ENCODE measurements around the gene AIFM1. TPM values are rescaled to one million over a fixed set of nuclear protein-coding genes. Genes with fewer than 3 reads are reported as not detected.

The AIFM1 gene
- total and polyA plus RNA-seq, 2 of the 4 experiments (the other 2 are of a cell fraction): 22.0 to 27.4 TPM

DNA sequence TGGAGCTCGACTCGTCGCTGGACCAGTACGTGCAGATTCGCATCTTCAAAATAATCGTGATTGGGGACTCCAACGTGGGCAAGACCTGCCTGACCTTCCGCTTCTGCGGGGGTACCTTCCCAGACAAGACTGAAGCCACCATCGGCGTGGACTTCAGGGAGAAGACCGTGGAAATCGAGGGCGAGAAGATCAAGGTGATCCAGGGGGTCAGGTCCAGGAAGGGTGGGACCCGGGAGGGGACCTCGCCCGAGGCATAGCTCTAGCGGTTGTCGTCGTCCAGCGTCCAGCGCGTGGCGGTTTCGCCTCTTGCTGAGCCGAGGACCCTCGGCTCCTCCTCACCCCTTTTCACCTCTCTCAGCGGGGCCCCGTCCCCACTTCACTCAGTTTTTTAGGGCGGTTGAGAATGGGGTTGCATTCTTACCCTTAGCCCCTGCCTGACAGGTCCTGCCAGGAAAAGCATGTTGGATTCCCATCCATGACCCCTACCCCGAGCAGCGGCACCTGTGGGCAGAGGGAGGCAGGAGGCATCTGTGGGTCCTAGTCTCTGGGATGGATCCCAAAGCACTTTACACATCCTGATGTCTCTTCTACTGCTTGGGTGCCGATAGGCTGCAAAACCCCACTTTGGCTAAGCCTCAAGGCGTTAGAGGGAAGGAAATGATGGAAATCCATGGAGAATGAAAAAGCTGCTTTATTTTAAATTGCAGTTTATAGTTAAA, 6.6 kb upstream of the AIFM1 start (continued):
- TF ChIP-seq MXI1 (IDR thresholded peaks at IDR 0.05; ENCODE audit: borderline replicate concordance, low read depth, low read length): no peak

DNA sequence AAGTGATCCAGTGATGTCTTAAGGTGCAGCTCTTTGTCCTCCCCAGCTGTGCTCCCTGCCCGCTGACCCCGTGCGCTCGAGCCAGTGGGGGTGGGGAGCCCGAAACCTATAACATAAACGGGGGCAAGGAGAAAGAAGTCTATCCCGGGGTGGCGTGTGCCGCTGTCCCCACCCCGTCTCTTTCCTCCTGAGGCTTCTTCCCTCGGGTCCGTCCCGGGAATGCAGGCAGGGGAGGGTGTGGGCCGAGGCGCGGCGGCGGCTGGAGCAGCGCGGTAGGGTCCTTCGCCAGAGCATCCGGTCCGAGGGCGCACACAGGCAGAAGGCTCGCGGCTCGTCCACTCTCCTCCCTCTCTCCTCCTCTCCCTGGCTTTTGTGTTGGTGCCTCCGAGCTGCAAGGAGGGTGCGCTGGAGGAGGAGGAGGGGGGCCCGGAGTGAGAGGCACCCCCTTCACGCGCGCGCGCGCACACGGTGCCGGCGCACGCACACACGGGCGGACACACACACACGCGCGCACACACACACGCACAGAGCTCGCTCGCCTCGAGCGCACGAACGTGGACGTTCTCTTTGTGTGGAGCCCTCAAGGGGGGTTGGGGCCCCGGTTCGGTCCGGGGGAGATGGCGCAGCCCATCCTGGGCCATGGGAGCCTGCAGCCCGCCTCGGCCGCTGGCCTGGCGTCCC, 5.9 kb upstream of the AIFM1 start, which contains the start of gene RAB33A:
Gene RAB33A, plus strand, starts transcription at position 517 of the 681 bp plus-strand sequence. Its CDS starts 101 bp downstream, at position 618.
- no peak within 1 kb of the TSS for H2BK20ac ChIP-seq (ENCODE audit: low read depth, low read length)
- peak; percentile 38; the same call in 1 of the 2 replicates for ATAC-seq (ENCODE audit: low read depth)
- H3K14ac ChIP-seq (replicated peaks; ENCODE audit: low read depth, low read length): 0 out of 2 replicates have a peak within 1 kb of the TSS, but pooled peaks have one; percentile 41
- H2AK9ac ChIP-seq (replicated peaks; ENCODE audit: low read depth, low read length, poor library complexity): peak within 1 kb of the TSS; percentile 57
- no peak within 1 kb of the TSS for H3K23ac ChIP-seq (ENCODE audit: low read depth, low read length)
- H4K20me1 ChIP-seq (ENCODE audit: insufficient read depth, low read length): no peaks in the 10 kb centered on the region
- no TSS peak for BruUV-seq (replicated peaks)
- 0 out of 2 replicates have a peak within 1 kb of the TSS, but pooled peaks have one; percentile 69 for H2AK5ac ChIP-seq (ENCODE audit: low read depth, low read length)
- DNase-seq: no peak
- 37% methylated on average over 30 of the region's 61 CpGs; no CpG with 5 or more reads in 1 of the 2 experiments for WGBS, 2 experiments (ENCODE audit: extremely low coverage in 2 of 2, insufficient read length in 1 of 2)
- H3K27ac ChIP-seq (ENCODE audit: insufficient read depth, low read length): no peak within 1 kb of the TSS
- intact Hi-C loops (cut with micrococcal nuclease) (loop anchor here (5.0 kb wide), 1 partner anchor 59 kb away; the partner anchor contains the start of gene ELF4), in situ Hi-C loops (cut with MboI; ENCODE audit: low sequenced_read_pairs) (no loop called here), dilution Hi-C loops (cut with HindIII; ENCODE audit: low sequenced_read_pairs, unreplicated experiment) (no loop called here)
- no peak within 1 kb of the TSS for H4K5ac ChIP-seq (ENCODE audit: low read depth, low read length)
- peaks cover 2% of the 10 kb centered on the region; the same call in 1 of the 2 replicates for H3K27me3 ChIP-seq (ENCODE audit: control insufficient read depth, insufficient read depth, low read length)
- ChIA-PET CTCF (no interaction called here), POLR2A (ENCODE audit: unreplicated experiment) (no interaction called here)
- peak within 1 kb of the TSS; percentile 32; the same call in 1 of the 2 replicates for H4K91ac ChIP-seq (ENCODE audit: insufficient read depth, low read depth, low read length)
- TF ChIP-seq RFX5 (IDR thresholded peaks at IDR 0.05; ENCODE audit: low read depth, low read length) (no peak), FOS (IDR thresholded peaks at IDR 0.05; ENCODE audit: low read depth, low read length) (no peak), CEBPB (IDR thresholded peaks at IDR 0.05; ENCODE audit: low read depth, low read length) (no peak), RAD21 (IDR thresholded peaks at IDR 0.05; ENCODE audit: low read length) (no peak), MXI1 (IDR thresholded peaks at IDR 0.05; ENCODE audit: borderline replicate concordance, low read depth, low read length) (no peak), CHD1 (IDR thresholded peaks at IDR 0.05; ENCODE audit: low read depth, low read length) (no peak), NFE2L2 (IDR thresholded peaks at IDR 0.05; ENCODE audit: low read depth, low read length) (no peak)
- H2BK120ac ChIP-seq (ENCODE audit: low read depth, low read length): peak within 1 kb of the TSS; percentile 48; the same call in 1 of the 2 replicates
- H3K56ac ChIP-seq (ENCODE audit: extremely low read depth, insufficient read depth, low read length): no peak within 1 kb of the TSS
- peak within 1 kb of the TSS; percentile 44 to 64; a peak in 2 of 4 replicates for H4K8ac ChIP-seq (ENCODE audit: low read depth in 2 of 2, low read length in 2 of 2)
- peak within 1 kb of the TSS; percentile 87 for H2AFZ ChIP-seq (replicated peaks; ENCODE audit: low read length, poor library complexity)
- H3K4me2 ChIP-seq (ENCODE audit: low read depth, low read length): peak within 1 kb of the TSS; percentile 65
- H3K4me3 ChIP-seq (ENCODE audit: insufficient read depth, low read depth, low read length): peak within 1 kb of the TSS; percentile 42
- peak within 1 kb of the TSS; percentile 22; the same call in 1 of the 3 replicates for H2BK15ac ChIP-seq (ENCODE audit: low read depth, low read length)
- H3K36me3 ChIP-seq (ENCODE audit: control insufficient read depth, insufficient read depth, low read length): no peaks in the 10 kb centered on the region
- peak within 1 kb of the TSS; percentile 16; the same call in 1 of the 2 replicates for H3K9ac ChIP-seq (ENCODE audit: low read depth, low read length)
- 0 out of 4 replicates have a peak, but pooled peaks cover 0 to 5% of the 10 kb centered on the region in 2 experiments for H3K79me1 ChIP-seq (ENCODE audit: low read depth in 1 of 2, low read length in 2 of 2)
- H3K9me3 ChIP-seq (ENCODE audit: control insufficient read depth, insufficient read depth, low read length): no peaks in the 10 kb centered on the region
- no peak within 1 kb of the TSS for H2BK5ac ChIP-seq (ENCODE audit: low read depth, low read length, poor library complexity, severe bottlenecking)
- H3K9me1 ChIP-seq (ENCODE audit: insufficient read depth, low read length): peaks cover 11% of the 10 kb centered on the region; the same call in 1 of the 2 replicates
- H3K4me1 ChIP-seq (ENCODE audit: control insufficient read depth, insufficient read depth, low read length): peaks cover 7% of the 10 kb centered on the region
- H3K18ac ChIP-seq (ENCODE audit: low read depth, low read length): no peak within 1 kb of the TSS
- peak within 1 kb of the TSS; percentile 48; the same call in 1 of the 2 replicates for H3K4ac ChIP-seq (ENCODE audit: low read depth, low read length)

Measured in IMR-90 (cell line).